HEK293 (cell line): Measurements from ENCODE around the gene RUNX1.

Experiments
- CTCF ChIA-PET: fragments of 350-600 bp; formaldehyde crosslinking; extraction: SDS; loops from one replicate; lab custom pipeline; 2021; ENCODE audit warnings: antibody characterized with exemption; lab: Yijun Ruan, JAX
- POLR2A ChIA-PET: fragments of 300-600 bp; formaldehyde crosslinking; extraction: SDS; loops from one replicate; lab custom pipeline; 2020; ENCODE audit warnings: antibody characterized with exemption, inconsistent platforms; lab: Yijun Ruan, JAX
- H3K27ac ChIP-seq: fragments of 200-500 bp; sonication (Bioruptor generic); 2 replicates; pipeline ENCODE4 v1.5.1; 2014; ENCODE audit warnings: low read depth, low read length, control low read depth, inconsistent platforms; ENCODE audit errors: extremely low read depth
- H3K36me3 ChIP-seq, 2 experiments: fragments of 200-500 bp in 1 of 2; sonication (Bioruptor generic) in 1 of 2; 1 replicate in 1 of 2; 2 replicates in 1 of 2; pipeline ENCODE4 v1.5.1; 2014 to 2017; ENCODE audit warnings: inconsistent platforms in 2 of 2, low read length in 2 of 2; ENCODE audit not compliant: control insufficient read depth in 2 of 2, insufficient read depth in 1 of 2
- H3K4me1 ChIP-seq: fragments of 200-500 bp; sonication (Bioruptor generic); 2 replicates; pipeline ENCODE4 v1.5.1; 2014; ENCODE audit warnings: mild to moderate bottlenecking, low read length, inconsistent platforms; ENCODE audit not compliant: control insufficient read depth, insufficient read depth
- H3K4me3 ChIP-seq: 2 replicates; pipeline ENCODE4 v1.5.1; 2011; ENCODE audit warnings: low read depth, mild to moderate bottlenecking, control low read depth, low read length, moderate library complexity
- H3K9me3 ChIP-seq: fragments of 200-500 bp; sonication (Bioruptor generic); 2 replicates; pipeline ENCODE4 v1.5.1; 2014; ENCODE audit warnings: low read depth, low read length, inconsistent platforms; ENCODE audit not compliant: control insufficient read depth, insufficient read depth
- GLI4 ChIP-seq: fragments of 450-650 bp; formaldehyde crosslinking; IDR thresholded peaks from 2 replicates; pipeline ENCODE4 v1.5.1; 2016; ENCODE audit warnings: missing biosample characterization, missing genetic modification characterization
- KLF1 ChIP-seq: fragments of 450-650 bp; formaldehyde crosslinking; IDR thresholded peaks from 2 replicates; pipeline ENCODE4 v1.5.1; 2016; ENCODE audit warnings: missing biosample characterization, missing genetic modification characterization
- PRDM2 ChIP-seq: fragments of 450-650 bp; formaldehyde crosslinking; IDR thresholded peaks from 2 replicates; pipeline ENCODE4 v1.5.1; 2016; ENCODE audit warnings: missing biosample characterization, missing genetic modification characterization, borderline replicate concordance
- PRDM4 ChIP-seq: fragments of 450-650 bp; formaldehyde crosslinking; IDR thresholded peaks from 2 replicates; pipeline ENCODE4 v1.5.1; 2017; ENCODE audit warnings: missing biosample characterization, missing genetic modification characterization
- RBAK ChIP-seq: fragments of 450-650 bp; formaldehyde crosslinking; IDR thresholded peaks from 2 replicates; pipeline ENCODE4 v1.5.1; 2016; ENCODE audit warnings: missing biosample characterization, missing genetic modification characterization
- SALL2 ChIP-seq: fragments of 450-650 bp; formaldehyde crosslinking; IDR thresholded peaks from 2 replicates; pipeline ENCODE4 v1.5.0; 2017; ENCODE audit warnings: missing biosample characterization, mild to moderate bottlenecking, missing genetic modification characterization, borderline replicate concordance
- ZNF133 ChIP-seq: fragments of 450-650 bp; formaldehyde crosslinking; IDR thresholded peaks from 2 replicates; pipeline ENCODE4 v1.5.1; 2016; ENCODE audit warnings: missing biosample characterization, missing genetic modification characterization
- ZNF169 ChIP-seq: fragments of 450-650 bp; formaldehyde crosslinking; IDR thresholded peaks from 2 replicates; pipeline ENCODE4 v1.5.1; 2016; ENCODE audit warnings: missing biosample characterization, missing genetic modification characterization
- ZNF202 ChIP-seq: fragments of 450-650 bp; formaldehyde crosslinking; IDR thresholded peaks from 2 replicates; pipeline ENCODE4 v1.5.1; 2016; ENCODE audit warnings: missing biosample characterization, missing genetic modification characterization, borderline replicate concordance
- ZNF248 ChIP-seq: fragments of 450-650 bp; formaldehyde crosslinking; IDR thresholded peaks from 2 replicates; pipeline ENCODE4 v1.5.1; 2017; ENCODE audit warnings: missing biosample characterization, missing genetic modification characterization
- ZNF366 ChIP-seq: fragments of 450-650 bp; formaldehyde crosslinking; conservative IDR thresholded peaks from 2 replicates; pipeline ENCODE4 v1.5.1; 2016; ENCODE audit warnings: missing biosample characterization, missing genetic modification characterization
- ZNF549 ChIP-seq: fragments of 450-650 bp; IDR thresholded peaks from 2 replicates; pipeline ENCODE4 v1.5.1; 2018; ENCODE audit warnings: missing biosample characterization, missing genetic modification characterization, mild to moderate bottlenecking, inconsistent platforms, moderate library complexity
- ZNF560 ChIP-seq: fragments of 450-650 bp; formaldehyde crosslinking; IDR thresholded peaks from 2 replicates; pipeline ENCODE4 v1.5.1; 2017; ENCODE audit warnings: missing biosample characterization, missing genetic modification characterization, borderline replicate concordance
- ZNF561 ChIP-seq: fragments of 450-650 bp; IDR thresholded peaks from 2 replicates; pipeline ENCODE4 v1.5.1; 2018; ENCODE audit warnings: missing biosample characterization, missing genetic modification characterization, borderline replicate concordance
- ZNF704 ChIP-seq: fragments of 450-650 bp; formaldehyde crosslinking; IDR thresholded peaks from 2 replicates; pipeline ENCODE4 v1.5.1; 2016; ENCODE audit warnings: missing biosample characterization, missing genetic modification characterization
- ZNF707 ChIP-seq: fragments of 450-650 bp; formaldehyde crosslinking; IDR thresholded peaks from 2 replicates; pipeline ENCODE4 v1.5.1; 2016; ENCODE audit warnings: missing biosample characterization, missing genetic modification characterization

Gene RUNX1

GRCh38 chr21:34821717-34822116 is 227.4 kb downstream of the RUNX1 start:
- H3K36me3 ChIP-seq = no peaks in the 10 kb centered on the region; a peak in 1 of 3 replicates
- TF ChIP-seq ZNF560 (no peak), ZNF169 (tag by site-specific recombination) (no peak), GLI4 (no peak), ZNF549 (tag by site-specific recombination) (no peak), PRDM2 (tag by site-specific recombination) (no peak), SALL2 (tag by site-specific recombination) (no peak), ZNF202 (tag by site-specific recombination) (no peak), ZNF366 (no peak), ZNF248 (tag by site-specific recombination) (no peak), ZNF133 (no peak), RBAK (no peak), ZNF561 (tag by site-specific recombination) (no peak), ZNF707 (tag by site-specific recombination) (no peak), PRDM4 (tag by site-specific recombination) (no peak)
- TF ChIP-seq, all 188 proteins: peak for 0
- POLR2A ChIA-PET = no interaction called here
- Histone ChIP-seq H3K27ac (no peak overlapping the region), H3K9me3 (no peaks in the 10 kb centered on the region), H3K4me1 (no peaks in the 10 kb centered on the region), H3K4me3 (no peak overlapping the region)
- CTCF ChIA-PET = no interaction called here

- Histone ChIP-seq H3K36me3 (no peaks in the 10 kb centered on the region), H3K27ac (no peak overlapping the region), H3K9me3 (no peaks in the 10 kb centered on the region), H3K4me1 (no peaks in the 10 kb centered on the region), H3K4me3 (no peak overlapping the region)
- peak; percentile 92 for TF ChIP-seq KLF1 (tag by site-specific recombination)
- no peak for TF ChIP-seq ZNF704
- CTCF ChIA-PET = no interaction called here
- POLR2A ChIA-PET = no interaction called here
Measured at GRCh38 chr21:34820051-34820450, 229.1 kb downstream of the RUNX1 start.
